GM13977 (cell line): ENCODE data around the gene RAB8B.
"Not testable (repeated sequence)": the region's sequence is repeated elsewhere in the genome, so short reads cannot be mapped to it uniquely, and the experiment has no call there.

ENCODE experiments used
- DNase-seq: peaks from one replicate; pipeline ENCODE4 v3.0.0; 2012; ENCODE audit warnings: low spot score
- in situ Hi-C: fragments of 300-500 bp; cut with MboI; formaldehyde crosslinking; loops from one replicate; pipeline ENCODE4 v1.12.0; 2022; ENCODE audit warnings: low sequenced_read_pairs, low pct_unique_long_range_greater_than_20kb, mixed read lengths, inconsistent platforms; ENCODE audit not compliant: unreplicated experiment
- TF ChIP-seq, protein P1 (sequence below): IDR thresholded peaks from 2 replicates; pipeline ENCODE4 v1.5.1; 2012; ENCODE audit warnings: mild to moderate bottlenecking, control low read depth; ENCODE audit not compliant: insufficient read depth; ENCODE audit errors: extremely low read depth, missing control alignments

The RAB8B gene

GRCh38 chr15:63232405-63232804, 43.0 kb downstream of the RAB8B start:
- in situ Hi-C loops, result no loop called here
- DNase-seq, result no peak
- TF ChIP-seq, protein P1, sequence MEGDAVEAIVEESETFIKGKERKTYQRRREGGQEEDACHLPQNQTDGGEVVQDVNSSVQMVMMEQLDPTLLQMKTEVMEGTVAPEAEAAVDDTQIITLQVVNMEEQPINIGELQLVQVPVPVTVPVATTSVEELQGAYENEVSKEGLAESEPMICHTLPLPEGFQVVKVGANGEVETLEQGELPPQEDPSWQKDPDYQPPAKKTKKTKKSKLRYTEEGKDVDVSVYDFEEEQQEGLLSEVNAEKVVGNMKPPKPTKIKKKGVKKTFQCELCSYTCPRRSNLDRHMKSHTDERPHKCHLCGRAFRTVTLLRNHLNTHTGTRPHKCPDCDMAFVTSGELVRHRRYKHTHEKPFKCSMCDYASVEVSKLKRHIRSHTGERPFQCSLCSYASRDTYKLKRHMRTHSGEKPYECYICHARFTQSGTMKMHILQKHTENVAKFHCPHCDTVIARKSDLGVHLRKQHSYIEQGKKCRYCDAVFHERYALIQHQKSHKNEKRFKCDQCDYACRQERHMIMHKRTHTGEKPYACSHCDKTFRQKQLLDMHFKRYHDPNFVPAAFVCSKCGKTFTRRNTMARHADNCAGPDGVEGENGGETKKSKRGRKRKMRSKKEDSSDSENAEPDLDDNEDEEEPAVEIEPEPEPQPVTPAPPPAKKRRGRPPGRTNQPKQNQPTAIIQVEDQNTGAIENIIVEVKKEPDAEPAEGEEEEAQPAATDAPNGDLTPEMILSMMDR, result no peak

DNA sequence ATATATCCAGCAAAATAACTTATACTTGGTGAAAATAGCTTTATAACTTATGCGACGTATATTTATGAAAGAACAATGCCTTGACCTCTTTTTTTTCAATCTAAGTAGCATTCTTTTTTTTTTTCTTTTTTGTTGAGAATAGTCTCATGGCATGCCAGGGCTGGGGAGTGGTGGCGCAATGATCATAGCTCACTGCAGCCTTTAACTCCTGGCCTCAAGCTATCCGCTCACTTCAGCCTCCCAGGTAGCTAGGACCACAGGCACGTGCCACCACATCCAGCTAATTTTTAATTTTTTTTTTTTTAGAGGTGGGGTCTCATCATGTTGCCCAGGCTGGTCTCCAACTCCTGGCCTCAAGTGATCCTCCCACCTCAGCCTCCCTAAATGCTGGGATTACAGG, 43.5 kb downstream of the RAB8B start:
- no peak for DNase-seq
- TF ChIP-seq, protein P1, result no peak
- in situ Hi-C loops, result no loop called here

DNA sequence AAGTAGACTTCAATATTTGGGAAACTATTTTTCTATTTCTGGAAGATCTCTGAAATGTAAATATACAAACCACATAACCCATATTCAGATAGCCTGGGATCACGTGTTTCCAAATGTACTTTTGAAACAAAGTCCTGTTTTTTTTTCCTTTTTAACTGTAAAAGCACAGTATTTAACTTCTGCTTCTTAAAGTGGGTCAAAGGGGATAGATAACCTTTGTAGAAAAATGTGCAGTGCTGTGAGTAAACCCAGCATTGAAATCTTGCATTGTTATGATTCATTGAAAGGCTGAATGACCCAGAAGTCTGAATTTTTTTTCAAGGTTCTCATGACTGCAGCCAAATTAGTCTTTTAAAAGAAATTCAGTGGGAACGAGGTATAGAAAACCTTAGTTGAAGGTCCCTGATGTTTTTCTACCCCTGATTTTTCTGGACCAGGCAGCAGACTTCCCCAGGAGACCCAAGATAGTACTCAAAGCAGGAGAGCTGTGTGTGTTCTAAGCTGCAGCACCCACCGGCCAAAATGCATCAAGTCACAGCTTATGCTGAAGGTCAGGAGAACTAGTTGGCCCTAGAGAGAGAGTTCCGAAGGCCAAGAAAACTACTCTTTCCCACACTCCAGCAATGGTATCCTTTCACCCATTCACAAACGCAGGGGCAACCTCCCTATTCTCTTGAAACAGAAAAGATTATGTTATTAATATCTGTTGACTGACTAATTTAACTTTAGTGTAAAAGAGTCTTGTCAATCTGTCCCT, 44.4 kb downstream of the RAB8B start:
- in situ Hi-C loops, result no loop called here
- DNase-seq, result no peak
- TF ChIP-seq, protein P1, result no peak

GRCh38 chr15:63234451-63234870, 45.1 kb downstream of the RAB8B start:
- in situ Hi-C loops, result no loop called here
- DNase-seq, result no peak
- TF ChIP-seq, protein P1, result no peak

- TF ChIP-seq, protein P1, result no peak
- in situ Hi-C loops, result no loop called here
- no peak for DNase-seq
Observed at GRCh38 chr15:63236272-63236671, 46.9 kb downstream of the RAB8B start.

DNA sequence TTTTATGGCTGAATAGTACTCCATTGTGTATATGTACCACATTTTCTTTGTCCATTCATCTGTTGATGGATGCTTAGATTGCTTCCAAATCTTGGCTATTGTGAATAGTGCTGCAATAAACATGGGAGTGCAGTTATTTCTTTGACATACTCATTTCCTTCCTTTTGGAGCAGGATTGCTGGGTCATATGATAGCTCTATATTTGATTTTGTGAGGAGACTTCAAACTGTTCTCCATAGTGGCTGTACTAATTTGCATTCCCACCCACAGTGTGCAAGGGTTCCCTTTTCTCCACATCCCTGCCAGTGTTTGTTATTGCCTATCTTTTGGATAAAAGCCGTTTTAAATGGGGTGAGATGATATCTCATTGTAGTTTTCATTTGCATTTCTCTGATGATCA, 47.7 kb downstream of the RAB8B start:
- DNase-seq, in situ Hi-C loops: not testable (repeated sequence)

- in situ Hi-C loops, result no loop called here
- DNase-seq, result no peak
- TF ChIP-seq, protein P1, result no peak
Observed at GRCh38 chr15:63238171-63238570, 48.8 kb downstream of the RAB8B start.
